NCI-H2171 (cell line): ENCODE data around the gene SHH.

Experiments
- DNase-seq: peaks from one replicate; lab custom pipeline; 2025; lab: John Stamatoyannopoulos, UW

The SHH gene

GRCh38 chr7:155806096-155806871, 6.0 kb downstream of the SHH start:
- no peak for DNase-seq

- no peak for DNase-seq
These were observed 6.5 kb downstream of the SHH start for GRCh38 chr7:155805826-155806095.

GRCh38 chr7:155804897-155805825, 7.1 kb downstream of the SHH start:
- peak; percentile 74 for DNase-seq

- no peak for DNase-seq
These were observed 7.8 kb downstream of the SHH start for GRCh38 chr7:155804431-155804831.

- DNase-seq: no peak
These were observed 8.6 kb downstream of the SHH start for GRCh38 chr7:155803418-155804376.

GRCh38 chr7:155802906-155803417, 9.3 kb downstream of the SHH start:
- no peak for DNase-seq

GRCh38 chr7:155802291-155802690, 10.0 kb downstream of the SHH start:
- no peak for DNase-seq

- DNase-seq: no peak
These were observed 11.5 kb downstream of the SHH start for GRCh38 chr7:155800741-155801267.

GRCh38 chr7:155800301-155800700, 12.0 kb downstream of the SHH start:
- DNase-seq: no peak

- DNase-seq: no peak
These were observed 12.7 kb downstream of the SHH start for GRCh38 chr7:155799514-155799913.

GRCh38 chr7:155798673-155799439, 13.4 kb downstream of the SHH start:
- no peak for DNase-seq

- no peak for DNase-seq
These were observed 14.7 kb downstream of the SHH start for GRCh38 chr7:155797262-155798250.

- no peak for DNase-seq
These were observed 15.6 kb downstream of the SHH start for GRCh38 chr7:155796381-155797261.

GRCh38 chr7:155795951-155796350, 16.3 kb downstream of the SHH start:
- DNase-seq: no peak

GRCh38 chr7:155795401-155795800, 16.9 kb downstream of the SHH start:
- DNase-seq: no peak

- no peak for DNase-seq
These were observed 18.1 kb downstream of the SHH start for GRCh38 chr7:155794196-155794595.

- DNase-seq: no peak
These were observed 18.5 kb downstream of the SHH start for GRCh38 chr7:155793720-155794119.

- DNase-seq: no peak
These were observed 19.2 kb downstream of the SHH start for GRCh38 chr7:155792999-155793560.
